ENCODE data around the gene COG5.
A peak's percentile ranks its signal among the peaks of the same experiment; 100 is the strongest.
"Not testable (repeated sequence)": the region's sequence is repeated elsewhere in the genome, so short reads cannot be mapped to it uniquely, and the experiment has no call there.

Gene COG5

DNA sequence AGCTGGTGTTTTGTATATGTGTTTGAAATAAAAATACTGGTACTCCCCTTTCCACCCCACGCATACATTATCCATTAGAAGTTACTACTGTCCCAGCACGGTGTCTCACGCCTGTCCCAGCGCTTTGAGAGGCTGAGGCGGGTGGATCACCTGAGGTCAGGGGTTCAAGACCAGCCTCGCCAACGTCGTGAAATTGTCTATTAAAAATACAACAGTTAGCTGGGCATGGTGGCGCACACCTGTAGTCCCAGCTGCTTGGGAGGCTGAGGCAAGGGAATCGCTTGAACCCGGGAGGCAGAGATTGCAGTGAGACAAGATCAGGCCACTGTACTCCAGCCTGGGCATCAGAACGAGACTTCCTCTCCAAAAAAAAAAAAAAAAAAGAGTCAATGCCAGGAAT lies 392.2 kb downstream of the COG5 start:
- DNase-seq = no peak

DNA sequence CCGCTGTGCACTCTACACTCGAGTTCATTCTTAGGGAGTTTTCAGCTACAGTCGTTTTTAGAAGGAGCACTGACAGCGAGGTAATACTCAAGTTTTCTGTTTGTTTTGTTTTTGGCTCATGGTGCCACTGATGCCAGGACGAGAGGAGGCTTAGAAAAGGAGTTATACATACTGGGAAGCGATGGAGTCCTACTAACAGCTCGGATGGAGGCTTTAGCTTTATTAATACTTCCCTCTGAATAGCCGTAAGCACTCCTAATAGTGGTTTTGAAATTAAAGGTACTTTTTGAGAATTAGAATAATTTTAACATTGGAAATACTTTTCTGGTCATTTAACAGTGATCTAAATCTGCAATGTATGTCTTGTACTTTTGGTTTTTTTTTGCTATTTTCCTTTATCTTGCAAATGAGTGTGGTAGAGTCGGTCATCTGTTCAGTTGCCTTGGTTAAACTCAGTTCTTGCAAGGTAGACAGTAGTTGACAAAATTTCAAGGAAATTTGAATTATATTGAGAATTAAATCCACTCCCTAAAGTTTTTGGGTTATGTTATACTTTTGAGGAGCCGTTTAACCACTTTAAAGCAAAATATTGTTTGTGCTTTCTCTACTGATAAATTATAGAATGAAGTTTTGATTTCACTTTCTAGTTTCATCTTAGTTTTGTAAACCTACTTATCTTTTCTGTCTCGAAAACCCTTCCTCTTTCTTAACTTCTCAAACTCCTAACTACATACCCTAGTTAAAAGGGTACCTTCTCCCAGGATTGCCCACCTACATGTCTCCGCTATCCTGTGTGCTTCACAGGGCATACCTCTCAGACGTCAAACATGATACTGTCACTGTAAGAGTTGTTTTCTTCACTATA lies 393.4 kb downstream of the COG5 start:
- no peak for DNase-seq

- DNase-seq = peak; percentile 95
These were observed 394.3 kb downstream of the COG5 start for GRCh38 chr7:107169120-107170050.

- peak; percentile 100 for DNase-seq
These were observed 395.2 kb downstream of the COG5 start, which contains the start of gene HBP1 for GRCh38 chr7:107168233-107169119. Gene HBP1 (plus strand): TSS chr7:107169003. CDS start chr7:107179894, 10,891 bp downstream.

- DNase-seq = peak; percentile 89
These were observed 396.1 kb downstream of the COG5 start for GRCh38 chr7:107167483-107168232.

- DNase-seq = no peak
These were observed 396.8 kb downstream of the COG5 start for GRCh38 chr7:107166736-107167426.

DNA sequence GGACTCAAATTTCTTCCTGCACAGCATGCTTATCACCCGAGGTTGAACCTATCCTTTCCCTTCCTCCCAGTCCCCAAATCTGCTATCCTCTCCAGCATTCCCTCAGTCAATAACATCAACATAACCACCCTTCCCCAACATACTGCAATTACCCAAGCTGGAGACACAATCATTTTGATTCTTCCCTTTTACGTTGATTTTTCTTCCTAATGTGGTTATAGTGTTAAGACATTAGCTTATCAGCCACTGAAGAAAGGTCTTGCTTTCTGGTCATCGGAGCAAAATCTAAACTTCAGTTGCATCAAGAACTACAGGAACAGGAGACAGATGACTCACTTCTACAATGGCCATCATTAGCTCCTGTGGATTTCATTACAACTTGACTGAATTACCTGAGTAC lies 398.4 kb downstream of the COG5 start:
- DNase-seq = no peak

DNA sequence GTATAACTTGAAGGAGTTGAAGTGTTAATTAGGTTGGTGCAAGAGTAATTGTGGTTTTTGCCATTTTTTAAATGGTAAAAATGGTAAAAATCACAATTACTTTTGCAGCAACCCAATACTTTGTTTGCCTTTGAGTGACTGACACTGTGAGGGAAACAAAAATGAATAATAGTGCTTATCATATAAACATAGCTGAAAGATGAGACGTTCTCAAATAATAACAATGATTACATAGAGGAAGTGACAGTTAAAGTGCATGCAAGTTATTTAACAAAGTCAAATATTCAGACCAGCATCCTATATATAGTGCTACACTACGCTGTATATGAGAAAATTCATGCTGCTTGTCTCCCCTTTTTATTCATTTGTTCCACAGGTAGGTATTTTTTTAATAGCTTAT lies 399.6 kb downstream of the COG5 start:
- peak; percentile 62 for DNase-seq

GRCh38 chr7:107162475-107162874 lies 401.2 kb downstream of the COG5 start:
- DNase-seq = peak; percentile 47

- DNase-seq = no peak
These were observed 402.3 kb downstream of the COG5 start for GRCh38 chr7:107161415-107161814.

DNA sequence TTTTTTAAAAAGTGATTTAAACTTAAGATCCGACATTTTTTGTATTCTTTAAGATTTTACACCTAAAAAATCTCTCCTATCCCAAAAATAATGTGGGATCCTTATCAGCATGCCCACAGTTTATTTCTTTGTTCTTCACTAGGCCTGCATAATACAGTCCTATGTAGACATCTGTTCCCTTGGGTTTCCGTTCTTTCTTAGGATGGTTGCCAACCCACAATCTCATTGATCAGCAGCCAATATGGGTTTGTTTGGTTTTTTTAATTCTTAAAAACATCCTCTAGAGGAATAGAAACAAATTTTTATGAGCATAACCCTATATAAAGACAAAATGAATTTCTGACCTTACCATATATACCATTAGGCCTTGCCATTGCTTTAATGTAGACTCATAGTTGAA lies 403.3 kb downstream of the COG5 start:
- DNase-seq = no peak

DNA sequence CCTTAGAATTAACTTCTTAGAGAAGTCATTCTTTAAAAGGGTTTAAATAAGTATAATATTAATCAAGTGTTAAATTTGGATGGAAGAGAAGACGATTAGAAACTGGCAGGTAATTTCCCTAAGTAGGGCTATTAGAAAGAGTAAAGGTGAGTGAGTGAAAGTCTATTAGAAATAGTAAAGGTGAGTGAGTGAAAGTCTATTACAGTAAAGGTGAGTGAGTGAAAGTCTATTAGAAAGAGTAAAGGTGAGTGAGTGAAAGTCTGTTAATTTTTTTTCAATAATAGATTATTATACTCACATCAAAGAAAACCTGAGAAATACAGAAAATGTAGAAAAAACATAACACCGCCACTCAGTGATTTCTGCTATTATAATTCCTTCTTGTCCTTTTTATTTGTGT lies 405.7 kb downstream of the COG5 start:
- DNase-seq = no peak

GRCh38 chr7:107157091-107157490 lies 406.6 kb downstream of the COG5 start:
- no peak for DNase-seq

DNA sequence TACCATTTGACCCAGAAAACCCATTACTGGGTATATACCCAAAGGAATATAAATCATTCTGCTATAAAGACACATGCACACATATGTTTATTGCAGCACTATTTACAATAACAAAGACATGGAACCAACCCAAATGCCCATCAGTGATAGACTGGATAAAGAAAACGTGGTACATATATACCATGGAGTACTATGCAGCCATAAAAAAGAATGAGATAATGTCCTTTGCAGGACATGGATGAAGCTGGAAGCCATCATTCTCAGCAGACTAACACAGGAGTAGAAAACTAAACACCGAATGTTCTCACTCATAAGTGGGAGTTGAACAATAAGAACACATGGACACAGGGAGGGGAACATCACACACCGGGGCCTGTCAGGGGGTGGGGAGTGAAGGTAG lies 408.0 kb downstream of the COG5 start:
- DNase-seq = not testable (repeated sequence)

DNA sequence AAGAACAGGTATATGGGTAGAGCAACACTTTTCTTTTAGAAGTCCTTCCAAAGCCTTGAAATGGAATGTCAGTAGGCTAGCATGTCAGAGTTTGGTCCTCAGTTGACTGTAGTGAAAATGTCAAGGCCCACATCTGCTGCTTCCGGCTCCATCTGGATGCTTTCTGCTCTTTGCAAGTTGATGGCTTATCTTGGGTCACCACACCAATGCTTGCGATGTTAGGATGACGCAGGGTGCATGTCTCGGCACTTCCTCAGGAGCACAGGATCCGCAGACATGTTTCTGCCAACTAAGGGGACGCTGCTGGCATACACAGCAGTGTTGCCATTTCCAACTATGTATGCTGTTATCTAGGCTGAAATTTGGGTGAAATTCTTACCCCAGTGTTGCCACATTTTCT lies 408.9 kb downstream of the COG5 start:
- no peak for DNase-seq

GRCh38 chr7:107152011-107152410 lies 411.7 kb downstream of the COG5 start:
- DNase-seq = peak; percentile 87

All from HCEC 1CT (cell line).